Body of pancreas (tissue), 4 donors: ENCODE measurements around the gene TNFRSF4.

Source experiments
- POLR2A ChIP-seq, 3 donors: fragments of 450-650 bp; IDR thresholded peaks; one replicate each; pipeline ENCODE4 v1.6.1; 2016; ENCODE audit warnings: antibody characterized with exemption in 3 of 3, mild to moderate bottlenecking in 2 of 3
- TF ChIP-seq, protein P1 (sequence below), 7 experiments: fragments of 450-650 bp in 4 of 7; fragments of 200-600 bp in 3 of 7; sonication (generic) in 3 of 7; IDR thresholded peaks; one replicate each; pipeline ENCODE4 v1.5.1; 2016 to 2019; ENCODE audit warnings: antibody characterized with exemption in 7 of 7

GRCh38 chr1:1191734-1192133, 22.2 kb downstream of the TNFRSF4 start:
- TF ChIP-seq, protein P1, sequence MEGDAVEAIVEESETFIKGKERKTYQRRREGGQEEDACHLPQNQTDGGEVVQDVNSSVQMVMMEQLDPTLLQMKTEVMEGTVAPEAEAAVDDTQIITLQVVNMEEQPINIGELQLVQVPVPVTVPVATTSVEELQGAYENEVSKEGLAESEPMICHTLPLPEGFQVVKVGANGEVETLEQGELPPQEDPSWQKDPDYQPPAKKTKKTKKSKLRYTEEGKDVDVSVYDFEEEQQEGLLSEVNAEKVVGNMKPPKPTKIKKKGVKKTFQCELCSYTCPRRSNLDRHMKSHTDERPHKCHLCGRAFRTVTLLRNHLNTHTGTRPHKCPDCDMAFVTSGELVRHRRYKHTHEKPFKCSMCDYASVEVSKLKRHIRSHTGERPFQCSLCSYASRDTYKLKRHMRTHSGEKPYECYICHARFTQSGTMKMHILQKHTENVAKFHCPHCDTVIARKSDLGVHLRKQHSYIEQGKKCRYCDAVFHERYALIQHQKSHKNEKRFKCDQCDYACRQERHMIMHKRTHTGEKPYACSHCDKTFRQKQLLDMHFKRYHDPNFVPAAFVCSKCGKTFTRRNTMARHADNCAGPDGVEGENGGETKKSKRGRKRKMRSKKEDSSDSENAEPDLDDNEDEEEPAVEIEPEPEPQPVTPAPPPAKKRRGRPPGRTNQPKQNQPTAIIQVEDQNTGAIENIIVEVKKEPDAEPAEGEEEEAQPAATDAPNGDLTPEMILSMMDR (IDR thresholded peaks at IDR 0.05), result no peak
- TF ChIP-seq POLR2A (IDR thresholded peaks at IDR 0.05), result no peak
